ENCODE results near the gene PALM2AKAP2.

PALM2AKAP2 gene

DNA sequence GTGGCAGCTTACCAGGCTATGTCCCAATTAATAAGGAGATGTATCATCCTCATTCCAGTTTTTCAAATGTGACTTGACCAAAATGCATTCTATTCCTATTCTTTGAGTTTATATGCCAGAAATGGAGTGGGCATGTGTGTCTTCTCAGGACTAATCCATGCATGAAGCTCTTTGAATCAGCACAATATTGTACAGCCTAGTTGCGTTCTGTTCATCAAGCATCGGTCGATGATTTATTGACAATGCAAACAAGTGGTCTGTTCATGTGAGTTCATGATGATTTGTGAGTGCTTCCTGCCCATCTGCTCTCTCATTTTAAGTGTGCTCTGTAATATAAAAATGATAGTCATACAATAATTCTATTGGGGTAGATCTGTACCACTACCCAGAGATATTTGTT, 48.3 kb downstream of the PALM2AKAP2 start:
- no peak overlapping the region for H3K4me3 ChIP-seq (replicated peaks in 1 of 2; ENCODE audit: low read depth in 2 of 2, low read length in 2 of 2)
- no peak for TF ChIP-seq CTCF (IDR thresholded peaks at IDR 0.05; ENCODE audit: low read depth, low read length)
- no peak for DNase-seq (ENCODE audit: low read depth in 2 of 2)
